Measurements from ENCODE around the gene C19orf38. TPM values are rescaled to one million over a fixed set of nuclear protein-coding genes. Genes with fewer than 3 reads are reported as not detected.
"Not testable (repeated sequence)": the region's sequence is repeated elsewhere in the genome, so short reads cannot be mapped to it uniquely, and the experiment has no call there.

Gene C19orf38
- total RNA-seq, 2 experiments from 2014 or later, result 5.2 to 7.5 TPM

DNA sequence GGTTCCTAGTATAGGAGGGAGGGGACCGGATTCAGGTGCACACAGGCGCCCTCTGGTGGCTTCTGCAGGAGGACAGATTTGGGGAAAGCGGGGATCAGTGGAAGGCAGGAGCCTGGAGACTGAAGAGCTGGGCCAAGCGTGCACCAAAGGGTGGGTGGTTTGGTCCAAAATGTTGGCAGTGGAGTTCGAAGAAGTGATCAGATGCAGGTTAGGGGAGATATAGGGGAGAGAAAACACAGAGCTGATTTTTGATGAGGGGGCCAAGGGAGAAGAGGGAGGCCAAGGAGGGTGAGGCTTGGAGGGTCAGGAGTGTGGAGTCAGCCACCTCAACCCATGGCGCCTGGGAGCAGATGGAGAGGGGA is 16.3 kb downstream of the C19orf38 start:
- POLR2A ChIA-PET, result interaction anchor here (0.5 to 1.2 kb wide), 4 partner anchors 10 to 565 kb away, joined by 3 to 6 read pairs (median 4); partner anchors contain the start of gene TMED1
- DNase-seq (ENCODE audit: low spot score), result peak; percentile 85
- CTCF ChIA-PET (ENCODE audit: unreplicated experiment), result interaction anchor here (0.6 to 1.3 kb wide), 6 partner anchors 8 to 147 kb away, joined by 3 to 7 read pairs (median 4); partner anchors contain the start of genes DNM2 and TMED1
- intact Hi-C loops (cut with micrococcal nuclease; ENCODE audit: unreplicated experiment), result loop anchor here (1.0 to 2.0 kb wide), 2 partner anchors 28 to 147 kb away; partner anchors contain the start of gene TMED1
- Histone ChIP-seq H4K20me1 (ENCODE audit: insufficient read depth, low read length) (no peaks in the 10 kb centered on the region), H3K79me2 (ENCODE audit: insufficient read depth, low read depth, low read length) (no peaks in the 10 kb centered on the region), H3K4me3 (ENCODE audit: low read depth, low read length, poor library complexity, severe bottlenecking) (no peak overlapping the region), H3K4me1 (ENCODE audit: insufficient read depth, low read length, poor library complexity, severe bottlenecking) (peaks cover 38% of the 10 kb centered on the region), H3K9me3 (ENCODE audit: low read length) (no peaks in the 10 kb centered on the region), H2AFZ (ENCODE audit: low read length) (peak overlapping the region; percentile 79; the same call in 1 of the 2 replicates), H3K4me2 (ENCODE audit: low read length) (peak overlapping the region; percentile 50), H3K9me2 (ENCODE audit: insufficient read depth, low read length) (no peaks in the 10 kb centered on the region), H3K36me3 (ENCODE audit: insufficient read depth, low read length) (no peaks in the 10 kb centered on the region), H3K27ac (ENCODE audit: low read depth, low read length, poor library complexity, severe bottlenecking) (no peak overlapping the region)
- no TSS peak for BruUV-seq (replicated peaks)
- TF ChIP-seq EZH2phosphoT487 (IDR thresholded peaks at IDR 0.05; ENCODE audit: borderline replicate concordance, low read depth, low read length), result no peak
- TF ChIP-seq CTCF (conservative IDR thresholded peaks at IDR 0.05; ENCODE audit: low read length), result peak; percentile 98

DNA sequence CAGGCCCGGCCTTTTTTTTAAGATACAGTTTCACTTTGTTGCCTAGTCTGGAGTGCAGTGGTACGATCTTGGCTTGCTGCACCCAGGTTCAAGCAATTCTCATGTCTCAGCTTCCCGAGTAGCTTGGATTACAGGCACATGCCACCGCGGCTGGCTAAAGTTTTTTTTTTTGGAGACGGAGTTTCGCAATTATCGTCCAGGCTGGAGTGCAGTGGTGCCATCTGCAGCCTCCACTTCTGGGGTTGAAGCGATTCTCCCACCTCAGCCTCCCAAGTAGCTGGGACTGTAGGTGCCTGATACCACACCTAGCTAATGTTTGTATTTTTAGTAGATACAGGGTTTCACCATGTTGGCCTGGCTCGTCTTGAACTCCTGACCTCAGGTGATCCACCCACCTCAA is 18.3 kb downstream of the C19orf38 start:
- Histone ChIP-seq H3K4me3 (ENCODE audit: low read depth, low read length, poor library complexity, severe bottlenecking) (no peak overlapping the region), H4K20me1 (ENCODE audit: insufficient read depth, low read length) (no peaks in the 10 kb centered on the region), H3K79me2 (ENCODE audit: insufficient read depth, low read depth, low read length) (no peaks in the 10 kb centered on the region), H3K27ac (ENCODE audit: low read depth, low read length, poor library complexity, severe bottlenecking) (peak overlapping the region; percentile 90), H2AFZ (ENCODE audit: low read length) (no peak overlapping the region), H3K36me3 (ENCODE audit: insufficient read depth, low read length) (no peaks in the 10 kb centered on the region), H3K4me1 (ENCODE audit: insufficient read depth, low read length, poor library complexity, severe bottlenecking) (peaks cover 49% of the 10 kb centered on the region), H3K9me2 (ENCODE audit: insufficient read depth, low read length) (no peaks in the 10 kb centered on the region), H3K4me2 (ENCODE audit: low read length) (no peak overlapping the region), H3K9me3 (ENCODE audit: low read length) (no peaks in the 10 kb centered on the region)
- CTCF ChIA-PET (ENCODE audit: unreplicated experiment), result interaction anchor here (1.5 kb wide), 1 partner anchor 31 kb away, joined by 6 read pairs; the partner anchor contains the start of gene TMED1
- no peak for DNase-seq (ENCODE audit: low spot score)
- intact Hi-C loops (cut with micrococcal nuclease; ENCODE audit: unreplicated experiment), result no loop called here
- no TSS peak for BruUV-seq (replicated peaks)
- no peak for TF ChIP-seq EZH2phosphoT487 (IDR thresholded peaks at IDR 0.05; ENCODE audit: borderline replicate concordance, low read depth, low read length)
- POLR2A ChIA-PET, result interaction anchor here (1.4 kb wide), 1 partner anchor 31 kb away, joined by 3 read pairs; the partner anchor contains the start of gene TMED1

DNA sequence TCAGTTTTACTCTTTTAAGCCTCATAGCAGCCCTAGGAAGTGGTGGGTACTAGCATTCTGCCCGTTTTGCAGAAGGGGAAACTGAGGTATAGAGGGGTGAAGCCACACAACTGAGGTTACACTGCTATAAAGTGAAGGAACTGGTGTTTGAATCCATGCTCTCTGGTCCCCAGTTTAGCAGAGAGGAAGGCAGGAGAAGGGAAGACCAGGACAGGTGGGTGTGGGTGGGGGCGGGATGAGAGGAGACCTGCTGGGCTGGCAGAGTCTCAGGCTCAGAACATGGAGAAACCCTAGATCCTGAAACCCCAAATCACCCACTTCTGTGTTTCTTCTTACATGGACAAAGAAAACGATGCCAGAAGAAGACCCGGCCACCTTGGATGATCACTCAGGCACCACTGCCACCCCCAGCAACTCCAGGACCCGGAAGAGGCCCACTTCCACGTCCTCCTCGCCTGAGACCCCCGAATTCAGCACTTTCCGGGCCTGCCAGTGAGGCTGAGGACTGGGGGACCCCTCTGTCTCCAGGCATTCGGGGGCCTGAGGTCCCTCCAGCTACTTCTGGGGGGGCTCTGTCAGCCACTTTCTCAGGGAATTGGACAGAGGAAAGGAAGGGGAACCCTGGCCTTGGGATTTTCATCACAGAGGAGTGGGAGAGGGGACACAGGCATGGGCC is 20.8 kb downstream of the C19orf38 start:
- DNase-seq (ENCODE audit: low spot score), result no peak
- Histone ChIP-seq H2AFZ (ENCODE audit: low read length) (no peak overlapping the region), H3K4me1 (ENCODE audit: insufficient read depth, low read length, poor library complexity, severe bottlenecking) (peaks cover 59% of the 10 kb centered on the region), H3K4me3 (ENCODE audit: low read depth, low read length, poor library complexity, severe bottlenecking) (peak overlapping the region; percentile 62), H3K9me2 (ENCODE audit: insufficient read depth, low read length) (no peaks in the 10 kb centered on the region), H3K79me2 (ENCODE audit: insufficient read depth, low read depth, low read length) (peaks cover 23% of the 10 kb centered on the region), H3K4me2 (ENCODE audit: low read length) (peak overlapping the region; percentile 82), H3K9me3 (ENCODE audit: low read length) (no peaks in the 10 kb centered on the region), H3K36me3 (ENCODE audit: insufficient read depth, low read length) (peaks cover 2% of the 10 kb centered on the region; the same call in 1 of the 2 replicates), H3K27ac (ENCODE audit: low read depth, low read length, poor library complexity, severe bottlenecking) (peak overlapping the region; percentile 90), H4K20me1 (ENCODE audit: insufficient read depth, low read length) (no peaks in the 10 kb centered on the region)
- intact Hi-C loops (cut with micrococcal nuclease; ENCODE audit: unreplicated experiment), result no loop called here
- ChIA-PET POLR2A (no interaction called here), CTCF (ENCODE audit: unreplicated experiment) (no interaction called here)
- no TSS peak for BruUV-seq (replicated peaks)
- TF ChIP-seq CTCF (conservative IDR thresholded peaks at IDR 0.05; ENCODE audit: low read length) (no peak), EZH2phosphoT487 (IDR thresholded peaks at IDR 0.05; ENCODE audit: borderline replicate concordance, low read depth, low read length) (no peak)

GRCh38 chr19:10869872-10870311 is 21.7 kb downstream of the C19orf38 start:
- peaks cover 31% of the 10 kb centered on the region for H3K79me2 ChIP-seq (ENCODE audit: insufficient read depth, low read depth, low read length)
- CTCF ChIA-PET (ENCODE audit: unreplicated experiment); H2AFZ ChIP-seq (ENCODE audit: low read length); DNase-seq (ENCODE audit: low spot score); H4K20me1 ChIP-seq (ENCODE audit: insufficient read depth, low read length); H3K9me2 ChIP-seq (ENCODE audit: insufficient read depth, low read length); H3K9me3 ChIP-seq (ENCODE audit: low read length); BruUV-seq (replicated peaks); H3K36me3 ChIP-seq (ENCODE audit: insufficient read depth, low read length); H3K4me3 ChIP-seq (ENCODE audit: low read depth, low read length, poor library complexity, severe bottlenecking): not testable (repeated sequence)
- H3K4me2 ChIP-seq (ENCODE audit: low read length), result peak overlapping the region; percentile 82; the same call in 1 of the 2 replicates
- peak overlapping the region; percentile 90 for H3K27ac ChIP-seq (ENCODE audit: low read depth, low read length, poor library complexity, severe bottlenecking)
- intact Hi-C loops (cut with micrococcal nuclease; ENCODE audit: unreplicated experiment), result loop anchor here (10.0 kb wide), 1 partner anchor 305 kb away; the partner anchor contains the start of genes CDKN2D and KRI1
- H3K4me1 ChIP-seq (ENCODE audit: insufficient read depth, low read length, poor library complexity, severe bottlenecking), result peaks cover 54% of the 10 kb centered on the region
- POLR2A ChIA-PET, result interaction anchor here (1.4 kb wide), 1 partner anchor 19 kb away, joined by 6 read pairs; no protein-coding TSS in a partner anchor

All from OCI-LY7 (cell line).